H1 (cell line): ENCODE results near the gene C22orf39. TPM values are rescaled to one million over a fixed set of nuclear protein-coding genes. Genes with fewer than 3 reads are reported as not detected.

Experiments used
- CTCF ChIA-PET: fragments of 300-600 bp; sonication (Branson Sonifier 250); formaldehyde crosslinking; loops from one replicate; lab custom pipeline; 2021; ENCODE audit not compliant: partially characterized antibody; lab: Charles Lee
- POLR2A ChIA-PET: fragments of 300-600 bp; sonication (Branson Sonifier 250); formaldehyde crosslinking; loops from one replicate; lab custom pipeline; 2021; ENCODE audit warnings: inconsistent platforms; ENCODE audit not compliant: partially characterized antibody; lab: Charles Lee
- DNase-seq, 2 experiments: peaks; one replicate each; pipeline versions ENCODE4 v3.0.0 to v3.0.0-alpha.2; 2010 to 2022; ENCODE audit warnings: low spot score in 2 of 2, low read depth in 1 of 2, mixed read lengths in 1 of 2
- FAIRE-seq: peaks from 2 replicates; lab custom pipeline; 2011; peaks lifted over from hg19 to GRCh38; lab: Jason Lieb, UNC
- H2AFZ ChIP-seq: 2 replicates; pipeline ENCODE4 v1.8.1; 2012; ENCODE audit warnings: low read length, inconsistent platforms
- H2AK5ac ChIP-seq: 2 replicates; pipeline ENCODE4 v1.6.1; 2013; ENCODE audit warnings: low read depth, low read length
- H2BK120ac ChIP-seq: replicated peaks from 2 replicates; pipeline ENCODE3; 2013; ENCODE audit warnings: low read depth, low read length, inconsistent platforms
- H2BK12ac ChIP-seq: 2 replicates; pipeline ENCODE4 v1.6.1; 2013; ENCODE audit warnings: low read depth, low read length
- H2BK15ac ChIP-seq: 2 replicates; pipeline ENCODE4 v1.6.1; 2013; ENCODE audit warnings: low read length
- H2BK20ac ChIP-seq: 2 replicates; pipeline ENCODE4 v1.6.1; 2013; ENCODE audit warnings: low read length
- H2BK5ac ChIP-seq: 2 replicates; pipeline ENCODE4 v1.6.1; 2013; ENCODE audit warnings: low read depth, low read length
- H3K14ac ChIP-seq: 2 replicates; pipeline ENCODE4 v1.6.1; 2013; ENCODE audit warnings: inconsistent platforms; ENCODE audit not compliant: insufficient read length
- H3K18ac ChIP-seq: 2 replicates; pipeline ENCODE4 v1.6.1; 2013; ENCODE audit warnings: low read length; ENCODE audit errors: extremely low read depth
- H3K23ac ChIP-seq: 2 replicates; pipeline ENCODE4 v1.6.1; 2013; ENCODE audit warnings: inconsistent platforms; ENCODE audit not compliant: insufficient read length
- H3K23me2 ChIP-seq: 2 replicates; pipeline ENCODE4 v1.6.1; 2013; ENCODE audit warnings: low read depth, low read length
- H3K27ac ChIP-seq: 2 replicates; pipeline ENCODE4 v1.6.1; 2011; ENCODE audit warnings: low read depth, low read length, inconsistent platforms
- H3K27me3 ChIP-seq, 4 experiments: replicated peaks in 1 of 4; 1 replicate in 1 of 4; 2 replicates in 3 of 4; pipeline versions ENCODE4 v1.6.1 to v1.8.1; 2011 to 2013; ENCODE audit warnings: low read length in 3 of 4, mild to moderate bottlenecking in 3 of 4, inconsistent platforms in 2 of 4, mixed read lengths in 2 of 4, moderate library complexity in 1 of 4; ENCODE audit not compliant: control insufficient read depth in 3 of 4, insufficient read depth in 3 of 4; ENCODE audit errors: extremely low read depth in 1 of 4
- H3K36me3 ChIP-seq, 4 experiments: 2 replicates each; pipeline versions ENCODE4 v1.6.1 to v1.8.1; 2011 to 2013; ENCODE audit warnings: mild to moderate bottlenecking in 4 of 4, low read length in 3 of 4, moderate library complexity in 2 of 4, control low read depth in 1 of 4, inconsistent platforms in 1 of 4; ENCODE audit not compliant: insufficient read depth in 4 of 4, control insufficient read depth in 2 of 4
- H3K4ac ChIP-seq: replicated peaks from 2 replicates; pipeline ENCODE3; 2013; ENCODE audit warnings: low read length, low read depth, mixed read lengths, inconsistent platforms; ENCODE audit not compliant: insufficient read length
- H3K4me1 ChIP-seq, 4 experiments: replicated peaks in 1 of 4; 1 replicate in 1 of 4; 2 replicates in 3 of 4; pipeline versions ENCODE4 v1.6.1 to v1.8.1; 2011 to 2013; ENCODE audit warnings: low read length in 3 of 4, inconsistent platforms in 2 of 4, mixed read lengths in 1 of 4; ENCODE audit not compliant: insufficient read depth in 4 of 4, control insufficient read depth in 3 of 4
- H3K4me2 ChIP-seq, 2 experiments: 2 replicates each; pipeline versions ENCODE4 v1.6.1 to v1.8.1; 2011 to 2013; ENCODE audit warnings: low read depth in 2 of 2, low read length in 2 of 2, control low read depth in 1 of 2, inconsistent platforms in 1 of 2, mild to moderate bottlenecking in 1 of 2; ENCODE audit not compliant: insufficient read depth in 1 of 2
- H3K4me3 ChIP-seq, 4 experiments: fragments of 200-600, 300-600 bp in 1 of 4; sonication (generic), shearing (Covaris generic), sonication (Bioruptor Twin) in 1 of 4; 2 replicates each; pipeline versions ENCODE4 v1.5.1 to v1.8.1; 2011 to 2016; ENCODE audit warnings: low read length in 4 of 4, low read depth in 3 of 4, control low read depth in 2 of 4, inconsistent platforms in 2 of 4, mild to moderate bottlenecking in 2 of 4, mixed read lengths in 1 of 4, moderate library complexity in 1 of 4; ENCODE audit not compliant: insufficient read depth in 2 of 4; ENCODE audit errors: extremely low read depth in 1 of 4
- H3K56ac ChIP-seq: replicated peaks from 2 replicates; pipeline ENCODE3; 2013; ENCODE audit warnings: low read depth, mild to moderate bottlenecking, mixed read lengths, low read length, inconsistent platforms; ENCODE audit not compliant: insufficient read length
- H3K79me1 ChIP-seq: 2 replicates; pipeline ENCODE4 v1.6.1; 2013; ENCODE audit warnings: low read depth, low read length, control low read depth
- H3K79me2 ChIP-seq, 2 experiments: 2 replicates each; pipeline versions ENCODE4 v1.6.1 to v1.8.1; 2012 to 2013; ENCODE audit warnings: low read length in 2 of 2, mild to moderate bottlenecking in 2 of 2, inconsistent platforms in 1 of 2; ENCODE audit not compliant: insufficient read depth in 2 of 2, control insufficient read depth in 1 of 2
- H3K9ac ChIP-seq, 4 experiments: replicated peaks in 1 of 4; 1 replicate in 1 of 4; 2 replicates in 3 of 4; pipeline versions ENCODE4 v1.6.1 to v1.8.1; 2011 to 2013; ENCODE audit warnings: low read depth in 3 of 4, low read length in 3 of 4, control low read depth in 2 of 4, mild to moderate bottlenecking in 2 of 4, moderate library complexity in 2 of 4, inconsistent platforms in 1 of 4; ENCODE audit errors: extremely low read depth in 1 of 4
- H3K9me3 ChIP-seq, 2 experiments: 2 replicates each; pipeline versions ENCODE4 v1.6.1 to v1.8.1; 2012 to 2013; ENCODE audit warnings: mild to moderate bottlenecking in 2 of 2, moderate library complexity in 2 of 2, control low read depth in 1 of 2, inconsistent platforms in 1 of 2, low read depth in 1 of 2, low read length in 1 of 2, mixed read lengths in 1 of 2; ENCODE audit not compliant: insufficient read depth in 2 of 2
- H4K20me1 ChIP-seq, 2 experiments: replicated peaks in 1 of 2; 2 replicates each; pipeline versions ENCODE3 to v1.8.1; 2011 to 2013; ENCODE audit warnings: inconsistent platforms in 2 of 2, low read length in 2 of 2, mild to moderate bottlenecking in 1 of 2; ENCODE audit not compliant: insufficient read depth in 2 of 2, control insufficient read depth in 1 of 2
- H4K5ac ChIP-seq: 2 replicates; pipeline ENCODE4 v1.6.1; 2013; ENCODE audit warnings: low read length, low read depth, mixed read lengths, inconsistent platforms; ENCODE audit not compliant: insufficient read length
- H4K8ac ChIP-seq: 2 replicates; pipeline ENCODE4 v1.8.0; 2013; ENCODE audit warnings: mild to moderate bottlenecking, moderate library complexity, low read length, inconsistent platforms; ENCODE audit not compliant: insufficient read depth; ENCODE audit errors: extremely low read depth
- H4K91ac ChIP-seq: replicated peaks from 2 replicates; pipeline ENCODE3; 2013; ENCODE audit warnings: low read length, mixed read lengths, inconsistent platforms; ENCODE audit not compliant: insufficient read length
- ATF2 ChIP-seq: IDR thresholded peaks from 2 replicates; pipeline ENCODE4 v1.6.1; 2012; ENCODE audit warnings: low read length, inconsistent platforms
- CTCF ChIP-seq, 3 experiments: IDR thresholded peaks; 1 replicate in 2 of 3; 2 replicates in 1 of 3; pipeline versions ENCODE4 v1.5.1 to v1.6.1; 2011; ENCODE audit warnings: low read length in 3 of 3, mild to moderate bottlenecking in 3 of 3, inconsistent platforms in 2 of 3, low read depth in 1 of 3, moderate library complexity in 1 of 3; ENCODE audit not compliant: insufficient read depth in 1 of 3; ENCODE audit errors: control extremely low read depth in 1 of 3
- GABPA ChIP-seq: IDR thresholded peaks from 2 replicates; pipeline ENCODE4 v1.6.1; 2011; ENCODE audit warnings: mild to moderate bottlenecking, low read length, moderate library complexity, borderline replicate concordance; ENCODE audit not compliant: insufficient read depth
- JUND ChIP-seq: IDR thresholded peaks from 2 replicates; pipeline ENCODE4 v1.6.1; 2011; ENCODE audit warnings: mild to moderate bottlenecking, improper control_type of control experiment, low read length
- RFX5 ChIP-seq: IDR thresholded peaks from 2 replicates; pipeline ENCODE4 v1.6.1; 2011; ENCODE audit warnings: low read depth, low read length, improper control_type of control experiment, borderline replicate concordance
- RNF2 ChIP-seq: fragments of 200-900, 300-1000 bp; sonication (generic); IDR thresholded peaks from 2 replicates; pipeline ENCODE4 v1.7.1; 2016; ENCODE audit warnings: borderline replicate concordance, low read depth, mild to moderate bottlenecking, antibody characterized with exemption, low read length; ENCODE audit not compliant: poor library complexity, severe bottlenecking; ENCODE audit errors: missing control alignments
- RXRA ChIP-seq: IDR thresholded peaks from 2 replicates; pipeline ENCODE4 v1.6.1; 2011; ENCODE audit warnings: low read depth, mild to moderate bottlenecking, low read length, moderate library complexity; ENCODE audit not compliant: insufficient read depth
- WGBS, 2 experiments: shearing (Covaris generic) in 1 of 2; methylation state at CpG; one replicate each; pipeline versions ENCODE4 v1.1.6 to v1.1.7; 2013 to 2015; ENCODE audit warnings: low lambda C conversion rate in 2 of 2, mixed read lengths in 2 of 2, inconsistent platforms in 1 of 2, low coverage in 1 of 2, missing lambda C conversion rate in 1 of 2; ENCODE audit not compliant: insufficient replicate concordance in 2 of 2, insufficient coverage in 1 of 2, insufficient read length in 1 of 2; ENCODE audit errors: extremely low coverage in 1 of 2, missing lambda C conversion rate in 1 of 2; 5-methylcytosine and 5-hydroxymethylcytosine counted together
- polyA plus RNA-seq, 7 experiments: library from polyadenylated mRNA; depleted of rRNA in 3 of 7; stranded (reverse) in 5 of 7; unstranded in 2 of 7; fragments of >200 nt in 5 of 7; fragments of 200-250 nt in 2 of 7; gene quantifications; 1 replicate in 5 of 7; 2 replicates in 1 of 7; 4 replicates in 1 of 7; pipeline versions ENCODE4 v1.2.1 to v1.2.3, GENCODE V29; 2011 to 2013; ENCODE audit warnings: missing spikeins in 2 of 7, mixed read lengths in 2 of 7
- total RNA-seq: library from RNA; stranded (reverse); fragmentation: NEBNext Ultra II Directional; extraction: Animal tissue kit (Norgen Biotek cat#: 25700); gene quantifications from 2 replicates; pipeline ENCODE4 v1.2.1, GENCODE V29; 2021

The C22orf39 gene
- total and polyA plus RNA-seq, 2 of the 8 experiments (the other 6 are each of a cell fraction or from before 2014, with no cell fraction given) = 22.7 to 27.7 TPM

GRCh38 chr22:19398652-19399051 lies 48.9 kb downstream of the C22orf39 start:
- no peak overlapping the region for H3K14ac ChIP-seq
- no peaks in the 10 kb centered on the region for H3K79me2 ChIP-seq
- no peak overlapping the region for H3K4me2 ChIP-seq
- ChIA-PET CTCF (interaction anchor here (0.6 to 0.7 kb wide), 2 partner anchors 76 to 1960 kb away, joined by 3 read pairs; no protein-coding TSS in a partner anchor), POLR2A (no interaction called here)
- DNase-seq (no peak), FAIRE-seq (no peak)
- H2BK120ac ChIP-seq = no peak overlapping the region
- H3K4me1 ChIP-seq = no peaks in the 10 kb centered on the region
- H4K5ac ChIP-seq = no peak overlapping the region
- no peak overlapping the region for H2AFZ ChIP-seq
- H4K20me1 ChIP-seq = peaks cover 2 to 5% of the 10 kb centered on the region in 2 experiments
- no peak overlapping the region for H3K4me3 ChIP-seq
- H3K36me3 ChIP-seq = peaks cover 17 to 42% (median 34%) of the 10 kb centered on the region in 4 experiments
- no peak overlapping the region for H4K91ac ChIP-seq
- no peak overlapping the region for H2BK15ac ChIP-seq
- no peak overlapping the region for H3K4ac ChIP-seq
- no peak overlapping the region for H3K27ac ChIP-seq
- H3K79me1 ChIP-seq = no peaks in the 10 kb centered on the region
- H3K18ac ChIP-seq = no peak overlapping the region
- H4K8ac ChIP-seq = no peak overlapping the region
- H3K56ac ChIP-seq = no peak overlapping the region
- no peak overlapping the region for H2BK12ac ChIP-seq
- H2BK20ac ChIP-seq = no peak overlapping the region
- no peaks in the 10 kb centered on the region for H3K9me3 ChIP-seq
- H3K23ac ChIP-seq = no peak overlapping the region
- H3K9ac ChIP-seq = no peak overlapping the region
- 82% methylated on average over 2 of the region's 2 CpGs; no CpG with 5 or more reads in 1 of the 2 experiments for whole genome bisulfite sequencing, 2 experiments
- H3K23me2 ChIP-seq = no peaks in the 10 kb centered on the region
- no peak overlapping the region for H2AK5ac ChIP-seq
- H3K27me3 ChIP-seq = no peaks in the 10 kb centered on the region
- no peak overlapping the region for H2BK5ac ChIP-seq
- TF ChIP-seq ATF2 (no peak), RXRA (no peak), GABPA (no peak), RNF2 (no peak), JUND (no peak), RFX5 (no peak), CTCF (IDR thresholded peaks at IDR 0.05; ENCODE audit: control extremely low read depth in 1 of 3, insufficient read depth in 1 of 3, low read depth in 1 of 3, low read length in 3 of 3) (no peak)
